ENCODE measurements around the gene TMC1. TPM values are rescaled to one million over a fixed set of nuclear protein-coding genes. Genes with fewer than 3 reads are reported as not detected.

TMC1 gene
- total and polyA plus RNA-seq, 2 of the 13 experiments (the other 11 are each of a cell fraction or from before 2014, with no cell fraction given) = 0.02 to 0.03 TPM

GRCh38 chr9:72827950-72828731 lies 306.7 kb downstream of the TMC1 start (continued):
- TF ChIP-seq FOSL1 (CRISPR knock-in tag; IDR thresholded peaks at IDR 0.05; ENCODE audit: borderline replicate concordance) (peak; percentile 67; the same call in 1 of the 2 replicates), ZNF780A (CRISPR knock-in tag; IDR thresholded peaks at IDR 0.05) (no peak), ZNF337 (CRISPR knock-in tag; IDR thresholded peaks at IDR 0.05; ENCODE audit: borderline replicate concordance, low read depth) (no peak), TBX2 (CRISPR knock-in tag; IDR thresholded peaks at IDR 0.05; ENCODE audit: borderline replicate concordance) (peak; percentile 61), ZNF709 (CRISPR knock-in tag; IDR thresholded peaks at IDR 0.05) (no peak), NFKBIZ (CRISPR knock-in tag; IDR thresholded peaks at IDR 0.05) (no peak), ZFP62 (CRISPR knock-in tag; IDR thresholded peaks at IDR 0.05) (no peak), PREB (CRISPR knock-in tag; IDR thresholded peaks at IDR 0.05) (no peak), TRIM24 (CRISPR knock-in tag; IDR thresholded peaks at IDR 0.05) (no peak), RBM22 (optimal IDR thresholded peaks at IDR 0.05; ENCODE audit: low read length) (no peak), HOXA7 (CRISPR knock-in tag; IDR thresholded peaks at IDR 0.05) (no peak), SAFB2 (CRISPR knock-in tag; IDR thresholded peaks at IDR 0.05; ENCODE audit: borderline replicate concordance, low read depth) (no peak), AHDC1 (CRISPR knock-in tag; IDR thresholded peaks at IDR 0.05; ENCODE audit: borderline replicate concordance) (no peak; the same call in 1 of the 2 replicates), BORCS8-MEF2B (CRISPR knock-in tag; IDR thresholded peaks at IDR 0.05) (no peak), ZNF850 (CRISPR knock-in tag; conservative IDR thresholded peaks at IDR 0.05) (no peak), ZFAT (CRISPR knock-in tag; conservative IDR thresholded peaks at IDR 0.05) (no peak), MAZ (IDR thresholded peaks at IDR 0.05; ENCODE audit: borderline replicate concordance, low read depth, low read length) (no peak), MAZ (CRISPR knock-in tag; IDR thresholded peaks at IDR 0.05; ENCODE audit: low read depth) (no peak)
- TF ChIP-seq, protein P1, sequence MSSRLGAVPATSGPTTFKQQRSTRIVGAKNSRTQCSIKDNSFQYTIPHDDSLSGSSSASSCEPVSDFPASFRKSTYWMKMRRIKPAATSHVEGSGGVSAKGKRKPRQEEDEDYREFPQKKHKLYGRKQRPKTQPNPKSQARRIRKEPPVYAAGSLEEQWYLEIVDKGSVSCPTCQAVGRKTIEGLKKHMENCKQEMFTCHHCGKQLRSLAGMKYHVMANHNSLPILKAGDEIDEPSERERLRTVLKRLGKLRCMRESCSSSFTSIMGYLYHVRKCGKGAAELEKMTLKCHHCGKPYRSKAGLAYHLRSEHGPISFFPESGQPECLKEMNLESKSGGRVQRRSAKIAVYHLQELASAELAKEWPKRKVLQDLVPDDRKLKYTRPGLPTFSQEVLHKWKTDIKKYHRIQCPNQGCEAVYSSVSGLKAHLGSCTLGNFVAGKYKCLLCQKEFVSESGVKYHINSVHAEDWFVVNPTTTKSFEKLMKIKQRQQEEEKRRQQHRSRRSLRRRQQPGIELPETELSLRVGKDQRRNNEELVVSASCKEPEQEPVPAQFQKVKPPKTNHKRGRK (CRISPR knock-in tag; IDR thresholded peaks at IDR 0.05) = no peak
- TF ChIP-seq, protein P2, sequence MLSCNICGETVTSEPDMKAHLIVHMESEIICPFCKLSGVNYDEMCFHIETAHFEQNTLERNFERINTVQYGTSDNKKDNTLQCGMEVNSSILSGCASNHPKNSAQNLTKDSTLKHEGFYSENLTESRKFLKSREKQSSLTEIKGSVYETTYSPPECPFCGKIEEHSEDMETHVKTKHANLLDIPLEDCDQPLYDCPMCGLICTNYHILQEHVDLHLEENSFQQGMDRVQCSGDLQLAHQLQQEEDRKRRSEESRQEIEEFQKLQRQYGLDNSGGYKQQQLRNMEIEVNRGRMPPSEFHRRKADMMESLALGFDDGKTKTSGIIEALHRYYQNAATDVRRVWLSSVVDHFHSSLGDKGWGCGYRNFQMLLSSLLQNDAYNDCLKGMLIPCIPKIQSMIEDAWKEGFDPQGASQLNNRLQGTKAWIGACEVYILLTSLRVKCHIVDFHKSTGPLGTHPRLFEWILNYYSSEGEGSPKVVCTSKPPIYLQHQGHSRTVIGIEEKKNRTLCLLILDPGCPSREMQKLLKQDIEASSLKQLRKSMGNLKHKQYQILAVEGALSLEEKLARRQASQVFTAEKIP (CRISPR knock-in tag; IDR thresholded peaks at IDR 0.05; ENCODE audit: borderline replicate concordance) = no peak

Data from HepG2 (cell line).